DOHH2 (cell line): Measurements from ENCODE around the gene PSRC1.

Experiments
- EZH2phosphoT487 ChIP-seq: fragments of 200-600 bp; sonication (generic); IDR thresholded peaks from 2 replicates; pipeline ENCODE4 v1.6.1; 2017; ENCODE audit warnings: borderline replicate concordance, mild to moderate bottlenecking, antibody characterized with exemption, low read length, moderate library complexity, mixed read lengths
- TF ChIP-seq, protein P1 (sequence below): fragments of 200-600 bp; sonication (generic); IDR thresholded peaks from one replicate; pipeline ENCODE4 v1.5.1; 2014; ENCODE audit warnings: antibody characterized with exemption, mild to moderate bottlenecking, low read depth, low read length; ENCODE audit not compliant: poor library complexity, severe bottlenecking

DNA sequence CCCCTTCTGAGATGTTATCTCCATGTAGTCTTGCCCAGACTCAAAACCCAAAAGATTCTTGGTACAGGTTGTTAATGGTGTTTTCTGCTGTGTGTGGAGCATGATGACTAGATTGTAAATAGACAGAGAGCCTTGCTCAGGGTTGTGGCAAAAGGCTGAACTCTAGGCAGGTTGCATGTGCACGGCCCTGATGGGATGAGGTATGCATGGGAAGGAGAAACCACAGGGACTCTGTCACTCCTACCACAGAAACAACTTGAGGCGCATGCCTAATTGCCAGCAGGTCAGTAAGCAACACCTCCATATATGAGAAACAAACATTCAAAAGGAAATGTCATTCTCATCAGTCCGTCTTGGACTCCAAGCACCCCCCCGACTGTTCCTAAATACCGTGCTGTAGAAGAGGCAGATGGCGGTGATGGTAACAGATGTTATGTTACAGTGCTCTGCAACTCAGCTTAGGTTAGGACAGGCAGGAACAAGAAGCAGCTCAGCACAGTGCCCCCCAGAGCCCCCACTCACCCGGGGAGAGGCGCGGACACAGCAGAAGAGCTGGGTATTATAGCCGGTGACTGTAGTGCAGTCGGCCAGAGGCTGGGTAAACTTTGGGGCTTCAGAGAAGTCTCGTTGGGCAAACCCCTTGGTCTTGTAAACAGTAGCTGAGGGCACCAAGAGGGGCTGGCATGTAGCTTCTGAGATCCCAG is 12.9 kb upstream of the PSRC1 start:
- TF ChIP-seq, protein P1, sequence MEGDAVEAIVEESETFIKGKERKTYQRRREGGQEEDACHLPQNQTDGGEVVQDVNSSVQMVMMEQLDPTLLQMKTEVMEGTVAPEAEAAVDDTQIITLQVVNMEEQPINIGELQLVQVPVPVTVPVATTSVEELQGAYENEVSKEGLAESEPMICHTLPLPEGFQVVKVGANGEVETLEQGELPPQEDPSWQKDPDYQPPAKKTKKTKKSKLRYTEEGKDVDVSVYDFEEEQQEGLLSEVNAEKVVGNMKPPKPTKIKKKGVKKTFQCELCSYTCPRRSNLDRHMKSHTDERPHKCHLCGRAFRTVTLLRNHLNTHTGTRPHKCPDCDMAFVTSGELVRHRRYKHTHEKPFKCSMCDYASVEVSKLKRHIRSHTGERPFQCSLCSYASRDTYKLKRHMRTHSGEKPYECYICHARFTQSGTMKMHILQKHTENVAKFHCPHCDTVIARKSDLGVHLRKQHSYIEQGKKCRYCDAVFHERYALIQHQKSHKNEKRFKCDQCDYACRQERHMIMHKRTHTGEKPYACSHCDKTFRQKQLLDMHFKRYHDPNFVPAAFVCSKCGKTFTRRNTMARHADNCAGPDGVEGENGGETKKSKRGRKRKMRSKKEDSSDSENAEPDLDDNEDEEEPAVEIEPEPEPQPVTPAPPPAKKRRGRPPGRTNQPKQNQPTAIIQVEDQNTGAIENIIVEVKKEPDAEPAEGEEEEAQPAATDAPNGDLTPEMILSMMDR = no peak
- no peak for TF ChIP-seq EZH2phosphoT487
